DOHH2 (cell line): ENCODE data around the gene GARNL3.

ENCODE experiments used
- H3F3A ChIP-seq: fragments of 200-600 bp; sonication (generic), shearing (Covaris generic); 2 replicates; pipeline ENCODE4 v1.6.0; 2016; ENCODE audit warnings: antibody characterized with exemption, mild to moderate bottlenecking; ENCODE audit not compliant: control insufficient read depth, insufficient read depth
- H3K27ac ChIP-seq: fragments of 200-600 bp; sonication (generic); 2 replicates; pipeline ENCODE4 v1.5.1; 2014; ENCODE audit warnings: low read depth, mild to moderate bottlenecking, low read length, moderate library complexity
- H3K27me3 ChIP-seq: fragments of 200-600 bp; sonication (generic); 2 replicates; pipeline ENCODE4 v1.6.1; 2014; ENCODE audit warnings: mild to moderate bottlenecking, low read length, mixed read lengths; ENCODE audit not compliant: control insufficient read depth
- H3K36me3 ChIP-seq: fragments of 200-600 bp; sonication (generic); 2 replicates; pipeline ENCODE4 v1.6.1; 2014; ENCODE audit warnings: mild to moderate bottlenecking, low read length, moderate library complexity, mixed read lengths; ENCODE audit not compliant: control insufficient read depth
- H3K4me1 ChIP-seq: fragments of 200-600 bp; sonication (generic); 2 replicates; pipeline ENCODE4 v1.6.1; 2014; ENCODE audit warnings: mild to moderate bottlenecking, low read length, mixed read lengths; ENCODE audit not compliant: control insufficient read depth
- H3K4me2 ChIP-seq: fragments of 200-600 bp; sonication (generic); 2 replicates; pipeline ENCODE4 v1.6.0; 2014; ENCODE audit warnings: mild to moderate bottlenecking, low read length, moderate library complexity
- H3K4me3 ChIP-seq: fragments of 200-600 bp; sonication (generic); 2 replicates; pipeline ENCODE4 v1.5.1; 2014; ENCODE audit warnings: mild to moderate bottlenecking, low read length, mixed read lengths
- H3K79me2 ChIP-seq: fragments of 200-600 bp; sonication (generic); 2 replicates; pipeline ENCODE4 v1.6.1; 2014; ENCODE audit warnings: mild to moderate bottlenecking, low read length, mixed read lengths; ENCODE audit not compliant: control insufficient read depth
- H3K9me2 ChIP-seq: fragments of 200-600 bp; sonication (generic); replicated peaks from 2 replicates; pipeline ENCODE4 v1.6.1; 2014; ENCODE audit warnings: mild to moderate bottlenecking, low read length, mixed read lengths; ENCODE audit not compliant: control insufficient read depth
- H3K9me3 ChIP-seq: fragments of 200-600 bp; sonication (generic); 2 replicates; pipeline ENCODE4 v1.6.1; 2014; ENCODE audit warnings: antibody characterized with exemption, low read length, mixed read lengths; ENCODE audit not compliant: control insufficient read depth, insufficient read depth
- H4K20me1 ChIP-seq: fragments of 200-600 bp; sonication (generic); 2 replicates; pipeline ENCODE4 v1.6.0; 2014; ENCODE audit warnings: low read depth, mild to moderate bottlenecking, antibody characterized with exemption, low read length, moderate library complexity; ENCODE audit not compliant: control insufficient read depth, insufficient read depth
- EZH2phosphoT487 ChIP-seq: fragments of 200-600 bp; sonication (generic); IDR thresholded peaks from 2 replicates; pipeline ENCODE4 v1.6.1; 2017; ENCODE audit warnings: borderline replicate concordance, mild to moderate bottlenecking, antibody characterized with exemption, low read length, moderate library complexity, mixed read lengths
- TF ChIP-seq, protein P1 (sequence below): fragments of 200-600 bp; sonication (generic); IDR thresholded peaks from one replicate; pipeline ENCODE4 v1.5.1; 2014; ENCODE audit warnings: antibody characterized with exemption, mild to moderate bottlenecking, low read depth, low read length; ENCODE audit not compliant: poor library complexity, severe bottlenecking

GARNL3 gene

GRCh38 chr9:127333221-127334064 is 68.9 kb downstream of the GARNL3 start:
- Histone ChIP-seq H3F3A (no peaks in the 10 kb centered on the region), H3K9me3 (no peaks in the 10 kb centered on the region), H4K20me1 (no peaks in the 10 kb centered on the region), H3K27ac (no peak overlapping the region), H3K4me3 (no peak overlapping the region), H3K79me2 (no peaks in the 10 kb centered on the region), H3K4me1 (no peaks in the 10 kb centered on the region), H3K4me2 (no peak overlapping the region), H3K9me2 (no peaks in the 10 kb centered on the region), H3K36me3 (no peaks in the 10 kb centered on the region), H3K27me3 (no peaks in the 10 kb centered on the region)
- TF ChIP-seq EZH2phosphoT487, result no peak
- TF ChIP-seq, protein P1, sequence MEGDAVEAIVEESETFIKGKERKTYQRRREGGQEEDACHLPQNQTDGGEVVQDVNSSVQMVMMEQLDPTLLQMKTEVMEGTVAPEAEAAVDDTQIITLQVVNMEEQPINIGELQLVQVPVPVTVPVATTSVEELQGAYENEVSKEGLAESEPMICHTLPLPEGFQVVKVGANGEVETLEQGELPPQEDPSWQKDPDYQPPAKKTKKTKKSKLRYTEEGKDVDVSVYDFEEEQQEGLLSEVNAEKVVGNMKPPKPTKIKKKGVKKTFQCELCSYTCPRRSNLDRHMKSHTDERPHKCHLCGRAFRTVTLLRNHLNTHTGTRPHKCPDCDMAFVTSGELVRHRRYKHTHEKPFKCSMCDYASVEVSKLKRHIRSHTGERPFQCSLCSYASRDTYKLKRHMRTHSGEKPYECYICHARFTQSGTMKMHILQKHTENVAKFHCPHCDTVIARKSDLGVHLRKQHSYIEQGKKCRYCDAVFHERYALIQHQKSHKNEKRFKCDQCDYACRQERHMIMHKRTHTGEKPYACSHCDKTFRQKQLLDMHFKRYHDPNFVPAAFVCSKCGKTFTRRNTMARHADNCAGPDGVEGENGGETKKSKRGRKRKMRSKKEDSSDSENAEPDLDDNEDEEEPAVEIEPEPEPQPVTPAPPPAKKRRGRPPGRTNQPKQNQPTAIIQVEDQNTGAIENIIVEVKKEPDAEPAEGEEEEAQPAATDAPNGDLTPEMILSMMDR, result no peak

DNA sequence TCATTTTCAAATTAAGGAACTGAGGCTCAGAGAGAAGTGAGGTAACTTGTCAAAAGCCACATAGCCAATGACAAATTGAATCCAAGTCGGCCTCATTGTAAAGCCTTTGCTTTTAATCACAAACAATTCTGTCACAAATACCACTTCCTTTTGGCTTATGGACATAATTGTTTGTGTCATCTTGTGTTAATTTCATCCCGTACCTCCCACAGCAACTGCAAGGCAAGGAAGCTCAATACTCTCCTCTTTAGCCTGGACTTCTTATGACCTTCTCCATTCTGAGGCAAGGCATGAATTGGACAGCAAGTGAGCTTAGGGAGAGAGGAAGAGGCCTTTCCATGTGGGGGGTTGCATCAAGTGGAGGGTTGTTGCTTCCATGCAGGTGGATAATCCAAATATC is 70.2 kb downstream of the GARNL3 start:
- Histone ChIP-seq H4K20me1 (no peaks in the 10 kb centered on the region), H3K9me2 (no peaks in the 10 kb centered on the region), H3K27ac (no peak overlapping the region), H3K36me3 (no peaks in the 10 kb centered on the region), H3K27me3 (no peaks in the 10 kb centered on the region), H3K9me3 (no peaks in the 10 kb centered on the region), H3F3A (no peaks in the 10 kb centered on the region), H3K79me2 (no peaks in the 10 kb centered on the region), H3K4me1 (no peaks in the 10 kb centered on the region), H3K4me2 (no peak overlapping the region), H3K4me3 (no peak overlapping the region)
- TF ChIP-seq, protein P1, result no peak

DNA sequence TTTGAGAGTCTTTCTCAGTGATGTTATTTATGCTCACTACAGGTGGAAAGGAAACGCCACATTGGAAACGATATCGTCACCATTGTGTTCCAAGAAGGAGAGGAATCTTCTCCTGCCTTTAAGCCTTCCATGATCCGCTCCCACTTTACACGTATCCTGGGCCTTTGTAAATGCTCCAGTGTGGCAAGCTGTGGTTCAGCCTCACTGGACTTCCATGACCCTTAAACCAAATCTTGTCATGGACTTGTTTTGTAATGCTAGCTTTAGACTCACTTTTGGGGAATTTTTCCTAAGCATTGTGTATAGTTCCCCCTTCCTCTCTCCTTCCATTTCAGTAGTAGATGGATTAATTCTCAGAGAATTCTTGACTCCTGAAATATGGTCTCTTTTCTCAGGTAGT is 71.5 kb downstream of the GARNL3 start:
- Histone ChIP-seq H3K4me2 (no peak overlapping the region), H3K27ac (no peak overlapping the region)

More for the DNA sequence above, 71.5 kb downstream of the GARNL3 start:
- H3K4me1 ChIP-seq, result no peaks in the 10 kb centered on the region
- H3F3A ChIP-seq, result no peaks in the 10 kb centered on the region
- H3K9me3 ChIP-seq, result no peaks in the 10 kb centered on the region
- no peaks in the 10 kb centered on the region for H3K79me2 ChIP-seq
- no peaks in the 10 kb centered on the region for H3K9me2 ChIP-seq
- no peaks in the 10 kb centered on the region; the same call in 1 of the 2 replicates for H3K27me3 ChIP-seq
- H3K4me3 ChIP-seq, result no peak overlapping the region
- H4K20me1 ChIP-seq, result no peaks in the 10 kb centered on the region
- TF ChIP-seq EZH2phosphoT487, result no peak
- TF ChIP-seq, protein P1, result no peak
- no peaks in the 10 kb centered on the region for H3K36me3 ChIP-seq
